ENCODE data around the gene NDUFAB1. TPM values are rescaled to one million over a fixed set of nuclear protein-coding genes. Genes with fewer than 3 reads are reported as not detected.

NDUFAB1 gene
- total and polyA plus RNA-seq, 2 experiments from 2014 or later: 119 to 243 TPM

DNA sequence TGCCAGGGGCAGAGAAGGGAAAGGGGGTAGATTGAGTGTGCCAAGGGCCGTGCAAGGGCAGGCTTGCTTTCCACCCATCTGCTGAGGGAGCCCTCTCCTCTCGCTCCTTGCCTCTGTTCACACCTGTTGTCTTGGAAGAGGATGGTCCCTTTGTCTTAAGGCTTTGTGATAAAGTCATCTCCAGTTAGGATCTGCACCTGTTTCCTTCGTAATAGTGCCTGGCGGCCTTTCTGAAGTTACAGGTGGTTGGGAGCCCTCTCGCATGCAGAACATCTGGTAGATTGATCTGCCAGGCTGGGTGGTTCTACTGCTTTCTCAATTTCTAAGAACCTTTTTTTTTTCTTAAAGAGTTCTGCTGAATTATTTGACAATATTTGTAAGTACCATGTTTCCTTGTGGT is 22.3 kb downstream of the NDUFAB1 start:
- H4K20me1 ChIP-seq (ENCODE audit: insufficient read depth, poor library complexity, severe bottlenecking): no peaks in the 10 kb centered on the region
- no peaks in the 10 kb centered on the region for H3K36me3 ChIP-seq (replicated peaks; ENCODE audit: insufficient read depth, low read depth)
- no peak overlapping the region for H3K4me2 ChIP-seq

DNA sequence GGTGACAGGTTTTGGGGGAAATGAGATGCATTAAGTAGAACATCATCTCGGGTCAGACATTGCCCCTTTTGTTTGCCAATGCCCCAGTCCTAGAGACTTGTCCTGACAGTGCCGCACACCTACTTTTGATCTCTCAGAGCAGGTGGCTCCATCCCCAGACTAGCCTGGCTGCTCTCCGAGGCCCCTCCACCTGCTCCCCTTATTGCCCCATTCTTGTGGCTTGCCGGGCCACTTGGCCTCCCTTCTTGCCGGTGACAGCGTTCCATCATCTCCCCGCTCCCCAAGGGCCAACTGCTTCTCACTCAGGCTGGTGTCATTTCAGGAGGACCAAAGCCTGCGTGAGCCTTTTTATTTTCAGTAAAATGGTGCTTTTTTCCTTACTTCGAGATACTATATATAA is 23.7 kb downstream of the NDUFAB1 start:
- Histone ChIP-seq H3K4me3 (no peak overlapping the region), H3K9me2 (replicated peaks; ENCODE audit: insufficient read depth) (no peaks in the 10 kb centered on the region), H4K20me1 (ENCODE audit: insufficient read depth, poor library complexity, severe bottlenecking) (no peaks in the 10 kb centered on the region), H3K27ac (no peak overlapping the region), H2AFZ (no peak overlapping the region), H3K4me1 (ENCODE audit: insufficient read depth) (no peaks in the 10 kb centered on the region), H3K36me3 (replicated peaks; ENCODE audit: insufficient read depth, low read depth) (no peaks in the 10 kb centered on the region), H3K79me2 (no peaks in the 10 kb centered on the region), H3K4me2 (no peak overlapping the region), H3K9me3 (ENCODE audit: low read depth) (no peaks in the 10 kb centered on the region), H3K27me3 (no peaks in the 10 kb centered on the region)
- WGBS (ENCODE audit: low lambda C conversion rate, missing lambda C conversion rate): 97% methylated on average over 9 of the region's 9 CpGs
- DNase-seq (ENCODE audit: low spot score): no peak
- TF ChIP-seq, protein P1, sequence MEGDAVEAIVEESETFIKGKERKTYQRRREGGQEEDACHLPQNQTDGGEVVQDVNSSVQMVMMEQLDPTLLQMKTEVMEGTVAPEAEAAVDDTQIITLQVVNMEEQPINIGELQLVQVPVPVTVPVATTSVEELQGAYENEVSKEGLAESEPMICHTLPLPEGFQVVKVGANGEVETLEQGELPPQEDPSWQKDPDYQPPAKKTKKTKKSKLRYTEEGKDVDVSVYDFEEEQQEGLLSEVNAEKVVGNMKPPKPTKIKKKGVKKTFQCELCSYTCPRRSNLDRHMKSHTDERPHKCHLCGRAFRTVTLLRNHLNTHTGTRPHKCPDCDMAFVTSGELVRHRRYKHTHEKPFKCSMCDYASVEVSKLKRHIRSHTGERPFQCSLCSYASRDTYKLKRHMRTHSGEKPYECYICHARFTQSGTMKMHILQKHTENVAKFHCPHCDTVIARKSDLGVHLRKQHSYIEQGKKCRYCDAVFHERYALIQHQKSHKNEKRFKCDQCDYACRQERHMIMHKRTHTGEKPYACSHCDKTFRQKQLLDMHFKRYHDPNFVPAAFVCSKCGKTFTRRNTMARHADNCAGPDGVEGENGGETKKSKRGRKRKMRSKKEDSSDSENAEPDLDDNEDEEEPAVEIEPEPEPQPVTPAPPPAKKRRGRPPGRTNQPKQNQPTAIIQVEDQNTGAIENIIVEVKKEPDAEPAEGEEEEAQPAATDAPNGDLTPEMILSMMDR (IDR thresholded peaks at IDR 0.05; ENCODE audit: poor library complexity): no peak
- TF ChIP-seq EZH2 (IDR thresholded peaks at IDR 0.05; ENCODE audit: borderline replicate concordance): no peak
- no peak for TF ChIP-seq EZH2phosphoT487 (IDR thresholded peaks at IDR 0.05; ENCODE audit: low read depth, severe bottlenecking, unreplicated experiment)

More for the DNA sequence above, 22.3 kb downstream of the NDUFAB1 start:
- Histone ChIP-seq H3K4me1 (ENCODE audit: insufficient read depth) (no peaks in the 10 kb centered on the region), H3K27ac (no peak overlapping the region), H3K27me3 (no peaks in the 10 kb centered on the region), H3K79me2 (no peaks in the 10 kb centered on the region), H3K9me2 (replicated peaks; ENCODE audit: insufficient read depth) (no peaks in the 10 kb centered on the region), H3K9me3 (ENCODE audit: low read depth) (no peaks in the 10 kb centered on the region), H3K4me3 (no peak overlapping the region), H2AFZ (no peak overlapping the region)
- TF ChIP-seq, protein P1 (IDR thresholded peaks at IDR 0.05; ENCODE audit: poor library complexity): no peak
- TF ChIP-seq EZH2 (IDR thresholded peaks at IDR 0.05; ENCODE audit: borderline replicate concordance) (no peak), EZH2phosphoT487 (IDR thresholded peaks at IDR 0.05; ENCODE audit: low read depth, severe bottlenecking, unreplicated experiment) (no peak)
- DNase-seq (ENCODE audit: low spot score): no peak
- WGBS (ENCODE audit: low lambda C conversion rate, missing lambda C conversion rate): 94% methylated on average over 5 of the region's 5 CpGs

DNA sequence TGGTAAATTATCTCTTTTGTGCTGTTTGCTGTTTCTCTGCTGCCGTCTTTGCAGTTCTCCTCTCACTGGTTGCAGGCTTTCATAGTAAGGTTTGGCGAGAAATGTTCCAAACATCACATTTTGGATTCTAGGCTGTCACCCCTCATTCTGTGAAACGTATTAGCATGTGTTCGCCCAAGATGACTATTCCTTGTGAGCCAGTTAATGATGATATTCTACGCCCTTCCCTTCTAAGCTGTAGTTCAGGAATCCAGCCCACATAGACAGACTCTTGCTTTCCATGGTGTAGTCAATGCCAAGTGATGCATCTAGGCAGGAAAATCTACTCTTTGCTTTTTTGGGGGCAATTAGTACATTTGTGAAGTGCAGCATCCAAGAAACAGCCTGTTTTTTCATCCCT is 24.2 kb downstream of the NDUFAB1 start:
- no peak overlapping the region for H2AFZ ChIP-seq
- H3K4me3 ChIP-seq: no peak overlapping the region
- 93% methylated on average over 5 of the region's 5 CpGs for WGBS (ENCODE audit: low lambda C conversion rate, missing lambda C conversion rate)
- H3K79me2 ChIP-seq: no peaks in the 10 kb centered on the region
- DNase-seq (ENCODE audit: low spot score): no peak
- no peak overlapping the region for H3K27ac ChIP-seq
- H3K9me2 ChIP-seq (replicated peaks; ENCODE audit: insufficient read depth): no peaks in the 10 kb centered on the region
- H3K9me3 ChIP-seq (ENCODE audit: low read depth): no peaks in the 10 kb centered on the region
- H4K20me1 ChIP-seq (ENCODE audit: insufficient read depth, poor library complexity, severe bottlenecking): no peaks in the 10 kb centered on the region
- no peak for TF ChIP-seq EZH2 (IDR thresholded peaks at IDR 0.05; ENCODE audit: borderline replicate concordance)
- TF ChIP-seq, protein P1 (IDR thresholded peaks at IDR 0.05; ENCODE audit: poor library complexity): no peak
- no peak for TF ChIP-seq EZH2phosphoT487 (IDR thresholded peaks at IDR 0.05; ENCODE audit: low read depth, severe bottlenecking, unreplicated experiment)
- H3K4me2 ChIP-seq: no peak overlapping the region
- H3K4me1 ChIP-seq (ENCODE audit: insufficient read depth): no peaks in the 10 kb centered on the region
- no peaks in the 10 kb centered on the region for H3K27me3 ChIP-seq
- H3K36me3 ChIP-seq (replicated peaks; ENCODE audit: insufficient read depth, low read depth): no peaks in the 10 kb centered on the region

Data from hepatocyte (in vitro differentiated cells).